Measurements from ENCODE around the gene CAMK2D.
"Not testable (repeated sequence)": the region's sequence is repeated elsewhere in the genome, so short reads cannot be mapped to it uniquely, and the experiment has no call there.

CAMK2D gene

DNA sequence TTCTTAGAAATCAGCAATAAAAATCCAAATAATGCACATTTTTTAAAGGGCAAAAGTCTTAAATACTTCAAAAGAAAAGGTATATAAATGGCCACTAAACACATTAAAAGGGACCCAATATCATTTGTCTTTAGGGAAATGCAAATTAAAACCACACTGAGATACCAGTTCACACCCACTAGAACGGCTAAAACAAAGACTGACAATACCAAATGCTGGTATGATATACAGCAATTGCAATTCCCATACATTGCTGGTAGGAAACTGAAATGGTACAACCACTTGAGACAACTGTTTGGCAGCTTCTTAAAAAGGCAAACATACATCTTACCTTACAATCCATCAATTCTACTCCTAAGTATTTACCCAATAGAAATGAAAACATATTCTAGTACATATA lies 33.7 kb downstream of the CAMK2D start:
- no peak for DNase-seq

GRCh38 chr4:113725963-113726362 lies 35.6 kb downstream of the CAMK2D start:
- DNase-seq, result no peak

DNA sequence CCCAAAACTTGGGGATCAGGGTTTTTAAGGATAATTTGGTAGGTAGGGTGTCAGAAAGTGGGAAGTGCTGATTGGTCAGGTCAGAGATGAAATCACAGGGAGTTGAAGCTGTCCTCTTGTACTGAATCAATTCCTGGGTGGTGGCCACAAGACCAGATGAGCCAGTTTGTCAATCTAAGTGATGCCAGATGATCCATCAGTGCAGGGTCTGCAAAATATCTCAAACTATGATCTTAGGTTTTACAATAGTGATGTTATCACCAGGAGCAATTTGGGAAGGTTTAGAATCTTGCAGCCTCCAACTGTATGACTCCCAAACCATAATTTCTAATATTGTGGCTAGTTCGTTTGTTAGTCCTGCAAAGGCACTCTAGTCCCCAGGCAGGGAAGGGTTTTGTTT lies 43.3 kb downstream of the CAMK2D start:
- no peak for DNase-seq

DNA sequence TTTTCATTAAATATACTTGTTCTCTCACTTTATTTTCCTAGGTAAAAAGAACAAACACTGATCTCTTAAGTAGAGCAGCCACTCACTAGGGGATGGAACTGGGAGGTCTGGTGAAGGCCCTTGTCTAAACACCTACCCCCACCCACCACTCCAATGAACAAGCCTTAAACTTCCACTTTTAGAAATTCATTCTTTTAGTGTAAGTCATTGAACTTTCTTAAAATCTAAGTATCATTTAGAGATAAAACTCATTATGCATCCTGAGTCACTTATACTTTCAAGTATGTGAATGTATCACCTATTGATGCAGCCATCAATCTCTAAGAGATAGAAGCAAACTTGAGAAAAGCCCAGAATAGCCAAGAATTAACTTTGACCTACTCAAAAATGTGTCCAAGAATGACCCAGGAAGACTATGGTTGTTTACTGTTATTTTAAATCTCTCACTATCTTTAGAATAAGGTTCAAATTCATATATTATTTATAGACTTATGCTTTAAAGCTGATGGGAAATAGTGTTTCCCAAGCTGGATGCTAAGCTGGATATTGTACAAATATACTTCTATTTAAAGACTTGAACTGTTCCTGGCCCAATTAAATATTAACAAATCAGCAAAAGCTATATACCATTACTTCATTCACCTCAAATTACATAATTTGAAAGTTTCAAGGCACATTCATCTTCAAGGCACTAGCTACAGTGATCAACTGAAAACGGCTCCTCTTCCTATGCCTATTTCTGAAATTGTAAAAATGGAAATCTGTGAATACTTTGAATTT lies 49.5 kb downstream of the CAMK2D start:
- no peak for DNase-seq

- DNase-seq, result no peak
Measured at GRCh38 chr4:113708250-113708649, 53.3 kb downstream of the CAMK2D start.

DNA sequence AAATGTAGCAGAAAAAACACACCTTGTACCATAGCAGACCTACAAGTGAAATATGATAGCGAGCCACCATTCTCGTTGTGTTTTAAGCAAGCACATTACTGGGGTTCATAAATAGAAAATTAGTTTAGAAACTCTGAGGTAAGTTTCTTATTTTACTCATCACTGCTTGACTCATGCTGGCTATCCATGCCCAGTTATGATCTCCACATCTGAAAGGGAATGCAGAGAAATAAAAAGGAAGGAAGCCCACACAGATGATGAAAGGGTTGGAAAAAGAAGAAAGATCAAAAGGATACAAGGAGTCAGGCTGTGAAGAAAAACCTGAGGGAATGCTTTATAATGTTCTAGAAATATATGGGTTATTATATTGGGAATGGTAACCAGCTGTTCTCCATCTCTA lies 54.5 kb downstream of the CAMK2D start:
- no peak for DNase-seq

DNA sequence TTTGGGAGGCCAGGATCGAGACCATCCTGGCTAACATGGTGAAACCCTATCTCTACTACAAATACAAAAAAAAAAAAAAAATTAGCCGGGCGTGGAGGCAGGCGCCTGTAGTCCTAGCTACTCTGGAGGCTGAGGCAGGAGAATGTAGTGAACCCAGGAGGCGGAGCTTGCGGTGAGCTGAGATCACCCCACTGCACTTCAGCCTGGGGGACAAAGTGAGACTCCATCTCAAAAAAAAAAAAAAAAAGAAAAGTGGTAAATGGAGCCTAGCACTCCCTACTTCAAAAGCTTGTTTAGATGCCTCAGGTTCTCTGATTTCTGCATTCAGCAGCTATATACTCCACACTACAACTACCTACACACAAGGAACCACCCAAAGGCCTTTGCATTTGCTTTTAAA lies 56.4 kb downstream of the CAMK2D start:
- DNase-seq, result not testable (repeated sequence)

- not testable (repeated sequence) for DNase-seq
Measured at GRCh38 chr4:113702596-113702995, 58.9 kb downstream of the CAMK2D start.

DNA sequence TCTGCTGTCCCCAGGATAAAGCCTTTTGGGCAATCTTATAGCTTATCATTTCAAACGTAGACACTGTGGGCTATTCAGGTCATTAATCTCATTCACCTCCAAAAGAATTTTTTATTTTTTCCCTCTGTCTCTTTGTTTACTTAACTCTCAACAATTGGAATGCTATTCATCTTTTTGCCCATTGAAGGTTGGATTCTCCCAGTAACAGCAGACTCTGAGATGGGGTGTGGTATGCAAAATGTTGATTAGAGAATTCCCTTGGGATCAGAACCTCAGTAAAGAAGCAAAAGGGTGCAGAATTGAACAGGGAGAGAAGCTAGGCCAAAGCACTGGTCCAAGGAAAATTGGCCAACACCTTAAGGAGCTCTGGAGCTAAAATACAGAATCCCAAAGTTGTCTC lies 60.4 kb downstream of the CAMK2D start:
- DNase-seq, result no peak

GRCh38 chr4:113700602-113701150 lies 60.9 kb downstream of the CAMK2D start:
- DNase-seq, result no peak

DNA sequence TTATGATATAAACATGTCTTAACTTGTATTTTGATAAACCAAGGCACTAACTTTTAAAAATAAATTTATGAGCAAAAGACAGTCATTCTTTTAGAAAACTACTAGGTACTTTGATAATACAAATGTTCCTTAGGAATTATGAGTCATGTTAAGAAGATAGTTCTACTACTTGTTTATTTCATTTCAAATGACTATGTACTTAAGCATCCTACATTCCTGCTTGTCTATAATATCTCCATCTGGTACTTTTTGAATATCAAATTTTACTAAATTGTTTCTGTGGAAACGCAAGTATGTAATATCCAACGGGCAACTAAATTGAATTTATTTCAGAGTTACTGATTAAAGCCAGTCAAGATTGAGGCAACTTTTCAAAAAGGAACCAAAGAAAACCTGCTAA lies 61.8 kb downstream of the CAMK2D start:
- no peak for DNase-seq

DNA sequence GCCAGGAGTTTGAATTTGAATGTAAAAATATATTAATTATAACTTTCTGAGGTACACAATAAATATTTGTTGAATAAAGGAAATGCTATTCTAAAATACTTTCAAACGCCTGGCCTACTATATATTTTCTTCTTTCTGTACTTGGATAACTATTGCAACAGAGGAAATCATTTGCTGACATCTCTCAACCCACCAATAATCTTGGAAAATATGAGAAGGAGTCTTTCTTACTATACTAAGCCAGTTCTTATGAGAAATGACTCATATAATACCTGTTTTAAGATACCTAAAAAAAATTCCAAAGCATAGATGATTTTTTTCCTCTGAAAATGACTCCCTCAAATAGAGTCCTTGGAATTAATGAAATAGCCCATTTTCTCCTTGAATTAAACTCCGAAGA lies 64.1 kb downstream of the CAMK2D start:
- DNase-seq, result no peak

DNA sequence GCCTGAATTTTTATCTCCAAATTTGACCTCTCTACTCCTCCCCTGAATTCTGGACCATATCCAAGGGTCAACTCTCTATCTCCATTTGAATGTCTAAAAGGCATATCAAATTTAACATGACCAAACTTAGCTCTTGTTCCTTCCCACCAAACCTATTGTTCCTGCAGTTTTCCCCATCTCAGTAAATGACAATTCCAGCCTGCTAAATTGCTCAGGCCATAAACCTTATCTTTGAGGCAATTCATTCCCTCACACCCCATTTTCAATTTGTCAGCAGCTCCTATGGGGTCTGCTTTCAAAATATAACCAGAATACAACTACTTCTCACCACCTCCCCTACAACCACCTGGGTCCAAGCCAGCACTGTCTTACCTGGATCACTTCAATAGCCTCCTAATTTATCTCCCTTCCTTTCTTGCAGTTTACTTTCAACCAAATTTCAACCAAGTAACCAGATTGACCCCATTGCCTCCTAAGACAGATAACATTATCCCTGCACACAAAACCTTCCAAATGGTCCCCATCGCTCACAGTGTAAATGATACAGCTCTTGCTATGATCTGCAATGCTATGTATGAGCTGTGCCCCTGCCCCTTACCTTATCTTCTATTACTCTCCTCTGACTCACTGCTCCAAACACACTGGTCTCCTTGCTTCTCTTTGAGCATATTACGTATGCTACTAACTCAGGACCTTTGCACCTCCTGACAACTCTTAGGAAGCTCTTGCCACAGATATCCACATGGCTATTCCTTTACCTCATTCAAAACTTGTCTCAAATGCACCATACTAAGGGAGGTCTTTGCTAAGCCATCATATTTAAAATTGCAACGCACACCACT lies 66.0 kb downstream of the CAMK2D start:
- DNase-seq, result no peak

- DNase-seq, result no peak
Measured at GRCh38 chr4:113694008-113694407, 67.5 kb downstream of the CAMK2D start.

DNA sequence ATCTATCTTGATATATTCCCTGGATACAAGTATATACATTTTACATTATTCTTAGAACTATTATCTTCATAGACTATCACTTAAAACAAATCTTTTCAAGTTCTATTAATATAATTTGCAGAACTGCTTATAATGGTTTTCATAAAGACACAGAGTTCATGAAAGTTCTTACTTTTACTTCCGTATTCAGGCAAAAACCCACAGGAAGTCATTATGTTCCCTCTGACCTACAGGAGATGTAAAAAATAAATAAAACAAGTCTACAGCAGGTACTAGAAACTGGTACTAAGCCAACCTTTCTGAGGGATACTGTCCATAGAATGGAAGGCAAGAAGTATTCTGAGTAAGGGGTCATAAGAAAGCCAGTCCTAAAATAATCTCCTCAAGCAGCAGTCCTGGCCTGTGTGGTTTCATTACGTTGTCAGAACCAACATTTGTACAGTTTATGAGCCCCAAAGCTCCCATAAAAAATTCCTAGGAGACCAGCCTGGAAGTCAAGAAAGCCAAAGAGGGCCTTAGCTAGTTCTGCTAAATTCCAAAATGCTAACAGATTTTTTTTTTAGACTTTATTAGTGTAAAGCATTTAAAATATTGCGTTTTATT lies 68.6 kb downstream of the CAMK2D start:
- no peak for DNase-seq

GRCh38 chr4:113691676-113692075 lies 69.9 kb downstream of the CAMK2D start:
- no peak for DNase-seq

GRCh38 chr4:113689394-113689793 lies 72.1 kb downstream of the CAMK2D start:
- no peak for DNase-seq

DNA sequence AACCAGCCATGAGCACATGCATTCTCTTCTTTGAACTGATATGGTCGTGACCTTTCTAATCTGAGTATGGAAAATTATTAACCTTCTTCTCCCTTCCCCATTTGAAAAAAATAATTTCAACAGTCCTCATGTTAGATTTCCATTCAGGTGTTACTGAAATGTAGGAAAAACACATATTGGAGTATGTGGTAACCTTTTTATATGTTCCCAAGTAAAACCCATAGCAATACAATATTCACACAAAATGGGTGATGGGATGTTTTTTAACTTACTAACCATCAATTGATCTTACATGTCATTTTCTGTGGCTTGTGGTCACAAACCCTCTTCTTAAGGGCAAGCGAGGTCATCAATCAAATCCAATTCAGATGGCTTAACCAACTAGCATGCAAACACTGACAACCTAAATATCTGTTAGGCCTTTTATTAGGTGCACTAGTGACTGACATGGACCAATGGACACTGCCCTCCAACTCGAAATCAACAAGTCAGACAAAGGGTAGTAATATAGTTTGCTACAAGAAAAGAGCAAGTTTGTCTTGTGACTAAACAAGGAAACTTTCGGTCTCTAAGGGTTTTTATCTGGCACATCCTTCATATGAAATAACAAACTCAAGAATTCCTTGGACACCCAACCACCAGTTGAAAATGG lies 74.3 kb downstream of the CAMK2D start:
- DNase-seq, result no peak

GRCh38 chr4:113685157-113685556 lies 76.4 kb downstream of the CAMK2D start:
- not testable (repeated sequence) for DNase-seq

GRCh38 chr4:113684534-113685091 lies 76.9 kb downstream of the CAMK2D start:
- DNase-seq, result no peak

- peak; percentile 61 to 84 for DNase-seq
Measured at GRCh38 chr4:113682730-113683537, 78.6 kb downstream of the CAMK2D start.

DNA sequence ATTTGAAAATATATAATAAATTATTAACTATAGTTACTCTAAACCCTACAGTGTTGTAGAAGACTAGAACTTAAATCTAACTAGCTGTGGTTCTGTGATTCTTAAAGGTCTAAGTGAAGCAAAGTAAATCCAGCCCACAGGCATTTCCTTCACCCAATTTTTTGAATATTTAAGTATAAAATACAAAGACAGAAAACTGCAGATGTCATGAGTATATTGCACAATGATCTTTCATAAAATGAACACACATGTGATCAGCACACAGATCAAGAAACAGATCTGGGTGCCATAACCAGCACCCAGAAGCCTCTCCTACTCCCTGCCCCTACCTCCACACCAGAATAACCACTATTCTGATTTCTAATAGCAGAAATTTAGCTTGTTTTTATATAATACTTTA lies 82.9 kb downstream of the CAMK2D start:
- no peak for DNase-seq

Measured in stimulated activated CD4-positive, alpha-beta T cell treated with anti-CD3 and anti-CD28 coated beads, Interleukin-4, amount 100 ng/mL, for 4 hours (primary cell).